GM19372 (cell line): ENCODE measurements around the gene CHST3.

Experiments
- ATAC-seq: cut with Tn5 transposase; IDR thresholded peaks from one replicate; pipeline ENCODE4 v1.9.1; 2021; ENCODE audit warnings: mild to moderate bottlenecking, low read depth, moderate library complexity; ENCODE audit not compliant: unreplicated experiment

CHST3 gene

GRCh38 chr10:72008096-72008981, 44.1 kb downstream of the CHST3 start:
- ATAC-seq, result no peak

- no peak for ATAC-seq
Observed at GRCh38 chr10:72009051-72009424, 44.8 kb downstream of the CHST3 start.

- no peak for ATAC-seq
Observed at GRCh38 chr10:72009425-72010081, 45.4 kb downstream of the CHST3 start.

- no peak for ATAC-seq
Observed at GRCh38 chr10:72010234-72010973, 46.2 kb downstream of the CHST3 start.

- ATAC-seq, result no peak
Observed at GRCh38 chr10:72011016-72011415, 46.8 kb downstream of the CHST3 start.

- no peak for ATAC-seq
Observed at GRCh38 chr10:72011468-72011867, 47.3 kb downstream of the CHST3 start.

- ATAC-seq, result no peak
Observed at GRCh38 chr10:72011976-72012512, 47.8 kb downstream of the CHST3 start.

- ATAC-seq, result no peak
Observed at GRCh38 chr10:72012796-72013195, 48.6 kb downstream of the CHST3 start.

- no peak for ATAC-seq
Observed at GRCh38 chr10:72013202-72013945, 49.2 kb downstream of the CHST3 start.

GRCh38 chr10:72014197-72014596, 50.0 kb downstream of the CHST3 start:
- no peak for ATAC-seq

- no peak for ATAC-seq
Observed at GRCh38 chr10:72014785-72015480, 50.7 kb downstream of the CHST3 start.

GRCh38 chr10:72015841-72016240, 51.6 kb downstream of the CHST3 start:
- ATAC-seq, result no peak

- ATAC-seq, result no peak
Observed at GRCh38 chr10:72016608-72017300, 52.6 kb downstream of the CHST3 start.

- ATAC-seq, result no peak
Observed at GRCh38 chr10:72019085-72019876, 55.1 kb downstream of the CHST3 start.

GRCh38 chr10:72020914-72021809, 57.0 kb downstream of the CHST3 start:
- ATAC-seq, result no peak

- ATAC-seq, result no peak
Observed at GRCh38 chr10:72022228-72022627, 58.0 kb downstream of the CHST3 start.

GRCh38 chr10:72024596-72024995, 60.4 kb downstream of the CHST3 start:
- no peak for ATAC-seq
